Measurements from ENCODE around the gene TECR. TPM values are rescaled to one million over a fixed set of nuclear protein-coding genes. Genes with fewer than 3 reads are reported as not detected.

The TECR gene
- total and polyA plus RNA-seq, 2 of the 4 experiments (the other 2 are of a cell fraction) = 46.2 to 81.2 TPM

DNA sequence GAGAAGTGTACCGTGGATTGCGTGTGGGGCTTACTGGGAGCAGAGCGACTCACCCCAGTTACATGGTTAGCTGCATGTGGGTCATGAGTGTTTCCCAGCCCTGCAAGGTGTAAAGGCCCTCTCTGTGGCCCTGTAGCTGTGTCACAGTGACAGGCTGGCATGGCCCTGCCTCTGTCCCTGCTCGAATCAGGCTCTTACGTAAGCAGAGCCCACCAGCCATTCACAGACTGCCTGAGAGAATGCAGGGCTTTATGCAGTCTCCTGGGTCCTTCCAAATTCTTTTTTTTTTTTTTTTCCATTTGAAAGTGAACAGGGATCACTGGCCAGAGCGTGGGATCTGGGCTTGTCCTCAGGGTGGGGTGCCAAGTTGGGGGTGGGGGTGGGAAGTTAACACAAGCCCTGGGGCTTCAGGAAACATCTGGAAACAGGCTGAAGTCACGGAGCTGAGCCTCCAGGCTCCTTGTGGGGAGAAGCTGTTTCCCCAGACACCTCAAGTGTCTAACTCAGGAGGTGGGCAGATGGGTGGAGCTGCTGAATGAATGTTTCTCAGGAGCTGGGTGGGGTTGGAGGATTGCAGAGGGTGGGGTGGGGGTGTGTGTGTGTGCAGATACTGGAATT is 13.4 kb downstream of the TECR start:
- no peak overlapping the region for H2AFZ ChIP-seq (replicated peaks; ENCODE audit: low read length, poor library complexity)
- in situ Hi-C loops (cut with MboI; ENCODE audit: low sequenced_read_pairs) (no loop called here), dilution Hi-C loops (cut with HindIII; ENCODE audit: low sequenced_read_pairs, unreplicated experiment) (no loop called here), intact Hi-C loops (cut with micrococcal nuclease) (no loop called here)
- no peak overlapping the region for H3K27ac ChIP-seq (ENCODE audit: insufficient read depth, low read length)
- H3K14ac ChIP-seq (replicated peaks; ENCODE audit: low read depth, low read length) = no peak overlapping the region
- H2AK9ac ChIP-seq (replicated peaks; ENCODE audit: low read depth, low read length, poor library complexity) = no peak overlapping the region
- H4K8ac ChIP-seq (ENCODE audit: low read depth in 2 of 2, low read length in 2 of 2) = no peak overlapping the region
- no peak overlapping the region for H4K5ac ChIP-seq (ENCODE audit: low read depth, low read length)
- H4K20me1 ChIP-seq (ENCODE audit: insufficient read depth, low read length) = peaks cover 19% of the 10 kb centered on the region
- CTCF ChIA-PET = interaction anchor here (0.6 kb wide), 1 partner anchor 773 kb away, joined by 8 read pairs; no protein-coding TSS in a partner anchor
- no peak overlapping the region for H2BK20ac ChIP-seq (ENCODE audit: low read depth, low read length)
- BruUV-seq (replicated peaks) = no TSS peak
- H2BK15ac ChIP-seq (ENCODE audit: low read depth, low read length) = no peak overlapping the region
- H3K4me3 ChIP-seq (ENCODE audit: insufficient read depth, low read depth, low read length) = no peak overlapping the region
- no peak overlapping the region for H2BK5ac ChIP-seq (ENCODE audit: low read depth, low read length, poor library complexity, severe bottlenecking)
- POLR2A ChIA-PET (ENCODE audit: unreplicated experiment) = no interaction called here
- DNase-seq = no peak
- no peak overlapping the region for H3K18ac ChIP-seq (ENCODE audit: low read depth, low read length)
- H3K79me1 ChIP-seq (ENCODE audit: low read depth in 1 of 2, low read length in 2 of 2) = peaks cover 12 to 54% of the 10 kb centered on the region in 2 experiments; a peak in 3 of 4 replicates
- no peaks in the 10 kb centered on the region for H3K36me3 ChIP-seq (ENCODE audit: control insufficient read depth, insufficient read depth, low read length)
- WGBS, 2 experiments (ENCODE audit: extremely low coverage in 2 of 2, insufficient read length in 1 of 2) = 75% methylated on average over 1 of the region's 7 CpGs; no CpG with 5 or more reads in 1 of the 2 experiments
- peaks cover 6% of the 10 kb centered on the region; the same call in 1 of the 2 replicates for H3K4me1 ChIP-seq (ENCODE audit: control insufficient read depth, insufficient read depth, low read length)
- no peak overlapping the region for H3K23ac ChIP-seq (ENCODE audit: low read depth, low read length)
- no peak overlapping the region for H3K9ac ChIP-seq (ENCODE audit: low read depth, low read length)
- H3K4me2 ChIP-seq (ENCODE audit: low read depth, low read length) = no peak overlapping the region
- H2AK5ac ChIP-seq (ENCODE audit: low read depth, low read length) = no peak overlapping the region
- peaks cover 18% of the 10 kb centered on the region for H3K9me1 ChIP-seq (ENCODE audit: insufficient read depth, low read length)
- no peaks in the 10 kb centered on the region for H3K9me3 ChIP-seq (ENCODE audit: control insufficient read depth, insufficient read depth, low read length)
- no peak overlapping the region for H3K56ac ChIP-seq (ENCODE audit: extremely low read depth, insufficient read depth, low read length)
- no peak overlapping the region for H3K4ac ChIP-seq (ENCODE audit: low read depth, low read length)
- H3K27me3 ChIP-seq (ENCODE audit: control insufficient read depth, insufficient read depth, low read length) = no peaks in the 10 kb centered on the region
- no peak overlapping the region for H2BK120ac ChIP-seq (ENCODE audit: low read depth, low read length)
- no peak overlapping the region for H4K91ac ChIP-seq (ENCODE audit: insufficient read depth, low read depth, low read length)
- no peak for TF ChIP-seq NFE2L2 (IDR thresholded peaks at IDR 0.05; ENCODE audit: low read depth, low read length)
- TF ChIP-seq RFX5 (IDR thresholded peaks at IDR 0.05; ENCODE audit: low read depth, low read length) = no peak
- TF ChIP-seq CEBPB (IDR thresholded peaks at IDR 0.05; ENCODE audit: low read depth, low read length) = no peak
- no peak for TF ChIP-seq BHLHE40 (IDR thresholded peaks at IDR 0.05; ENCODE audit: low read depth, low read length)
- TF ChIP-seq, protein P1, sequence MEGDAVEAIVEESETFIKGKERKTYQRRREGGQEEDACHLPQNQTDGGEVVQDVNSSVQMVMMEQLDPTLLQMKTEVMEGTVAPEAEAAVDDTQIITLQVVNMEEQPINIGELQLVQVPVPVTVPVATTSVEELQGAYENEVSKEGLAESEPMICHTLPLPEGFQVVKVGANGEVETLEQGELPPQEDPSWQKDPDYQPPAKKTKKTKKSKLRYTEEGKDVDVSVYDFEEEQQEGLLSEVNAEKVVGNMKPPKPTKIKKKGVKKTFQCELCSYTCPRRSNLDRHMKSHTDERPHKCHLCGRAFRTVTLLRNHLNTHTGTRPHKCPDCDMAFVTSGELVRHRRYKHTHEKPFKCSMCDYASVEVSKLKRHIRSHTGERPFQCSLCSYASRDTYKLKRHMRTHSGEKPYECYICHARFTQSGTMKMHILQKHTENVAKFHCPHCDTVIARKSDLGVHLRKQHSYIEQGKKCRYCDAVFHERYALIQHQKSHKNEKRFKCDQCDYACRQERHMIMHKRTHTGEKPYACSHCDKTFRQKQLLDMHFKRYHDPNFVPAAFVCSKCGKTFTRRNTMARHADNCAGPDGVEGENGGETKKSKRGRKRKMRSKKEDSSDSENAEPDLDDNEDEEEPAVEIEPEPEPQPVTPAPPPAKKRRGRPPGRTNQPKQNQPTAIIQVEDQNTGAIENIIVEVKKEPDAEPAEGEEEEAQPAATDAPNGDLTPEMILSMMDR (conservative IDR thresholded peaks at IDR 0.05; ENCODE audit: low read depth, low read length) = no peak
- TF ChIP-seq RAD21 (IDR thresholded peaks at IDR 0.05; ENCODE audit: low read length) = no peak
- TF ChIP-seq RCOR1 (IDR thresholded peaks at IDR 0.05; ENCODE audit: insufficient replicate concordance, low read length) = no peak
- no peak for TF ChIP-seq MXI1 (IDR thresholded peaks at IDR 0.05; ENCODE audit: borderline replicate concordance, low read depth, low read length)
- TF ChIP-seq POLR2A (IDR thresholded peaks at IDR 0.05; ENCODE audit: low read depth, low read length) = no peak
- TF ChIP-seq, protein P2, sequence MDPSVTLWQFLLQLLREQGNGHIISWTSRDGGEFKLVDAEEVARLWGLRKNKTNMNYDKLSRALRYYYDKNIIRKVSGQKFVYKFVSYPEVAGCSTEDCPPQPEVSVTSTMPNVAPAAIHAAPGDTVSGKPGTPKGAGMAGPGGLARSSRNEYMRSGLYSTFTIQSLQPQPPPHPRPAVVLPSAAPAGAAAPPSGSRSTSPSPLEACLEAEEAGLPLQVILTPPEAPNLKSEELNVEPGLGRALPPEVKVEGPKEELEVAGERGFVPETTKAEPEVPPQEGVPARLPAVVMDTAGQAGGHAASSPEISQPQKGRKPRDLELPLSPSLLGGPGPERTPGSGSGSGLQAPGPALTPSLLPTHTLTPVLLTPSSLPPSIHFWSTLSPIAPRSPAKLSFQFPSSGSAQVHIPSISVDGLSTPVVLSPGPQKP (IDR thresholded peaks at IDR 0.05; ENCODE audit: borderline replicate concordance, low read depth, low read length) = no peak
- TF ChIP-seq SMC3 (IDR thresholded peaks at IDR 0.05; ENCODE audit: low read depth, low read length) = no peak
- no peak for ATAC-seq (ENCODE audit: low read depth)

Data from IMR-90 (cell line).